ENCODE measurements around the gene SLCO4C1. TPM values are rescaled to one million over a fixed set of nuclear protein-coding genes. Genes with fewer than 3 reads are reported as not detected.

The SLCO4C1 gene
- total RNA-seq, 1 experiment from 2014 or later, result not detected

GRCh38 chr5:102307232-102307631, 11.1 kb upstream of the SLCO4C1 start:
- intact Hi-C loops (cut with micrococcal nuclease), result no loop called here
- no peaks in the 10 kb centered on the region for H3K9me3 Mint-ChIP-seq (ENCODE audit: unreplicated experiment)
- BruUV-seq (replicated peaks), result no TSS peak
- POLR2A ChIA-PET, result no interaction called here
- H3K4me1 Mint-ChIP-seq (ENCODE audit: insufficient read depth, unreplicated experiment), result no peaks in the 10 kb centered on the region
- no peak overlapping the region for H3K27ac Mint-ChIP-seq (ENCODE audit: low read depth, unreplicated experiment)
- CTCF ChIA-PET, result interaction anchor here (0.8 to 0.9 kb wide), 2 partner anchors 9 to 365 kb away, joined by 3 read pairs; no protein-coding TSS in a partner anchor
- DNase-seq (ENCODE audit: unreplicated experiment), result no peak
- no peaks in the 10 kb centered on the region for H3K27me3 Mint-ChIP-seq (ENCODE audit: insufficient read depth, unreplicated experiment)
- no peak overlapping the region for H3K4me3 Mint-ChIP-seq (ENCODE audit: unreplicated experiment)
- TF ChIP-seq CTCF (IDR thresholded peaks at IDR 0.05; ENCODE audit: unreplicated experiment), result no peak
- no peaks in the 10 kb centered on the region for H3K36me3 Mint-ChIP-seq (ENCODE audit: insufficient read depth, unreplicated experiment)

GRCh38 chr5:102306121-102306520, 10.0 kb upstream of the SLCO4C1 start:
- no peak overlapping the region for H3K27ac Mint-ChIP-seq (ENCODE audit: low read depth, unreplicated experiment)
- no peaks in the 10 kb centered on the region for H3K36me3 Mint-ChIP-seq (ENCODE audit: insufficient read depth, unreplicated experiment)
- intact Hi-C loops (cut with micrococcal nuclease), result no loop called here
- TF ChIP-seq CTCF (IDR thresholded peaks at IDR 0.05; ENCODE audit: unreplicated experiment), result no peak
- ChIA-PET POLR2A (no interaction called here), CTCF (interaction anchor here (0.8 to 0.9 kb wide), 2 partner anchors 10 to 364 kb away, joined by 3 read pairs; no protein-coding TSS in a partner anchor)
- H3K27me3 Mint-ChIP-seq (ENCODE audit: insufficient read depth, unreplicated experiment), result no peaks in the 10 kb centered on the region
- H3K9me3 Mint-ChIP-seq (ENCODE audit: unreplicated experiment), result no peaks in the 10 kb centered on the region
- no peak overlapping the region for H3K4me3 Mint-ChIP-seq (ENCODE audit: unreplicated experiment)
- BruUV-seq (replicated peaks), result no TSS peak
- no peaks in the 10 kb centered on the region for H3K4me1 Mint-ChIP-seq (ENCODE audit: insufficient read depth, unreplicated experiment)
- no peak for DNase-seq (ENCODE audit: unreplicated experiment)

- CTCF ChIA-PET, result interaction anchor here (0.6 to 0.7 kb wide), 2 partner anchors 43 to 1268 kb away, joined by 3 read pairs; no protein-coding TSS in a partner anchor
- intact Hi-C loops (cut with micrococcal nuclease), result no loop called here
- no peaks in the 10 kb centered on the region for H3K9me3 Mint-ChIP-seq (ENCODE audit: unreplicated experiment)
- H3K36me3 Mint-ChIP-seq (ENCODE audit: insufficient read depth, unreplicated experiment), result no peaks in the 10 kb centered on the region
- DNase-seq (ENCODE audit: unreplicated experiment), result no peak
- H3K27ac Mint-ChIP-seq (ENCODE audit: low read depth, unreplicated experiment), result no peak overlapping the region
- H3K4me1 Mint-ChIP-seq (ENCODE audit: insufficient read depth, unreplicated experiment), result peaks cover 6% of the 10 kb centered on the region
- BruUV-seq (replicated peaks), result no TSS peak
- POLR2A ChIA-PET, result interaction anchor here (1.1 kb wide), 1 partner anchor 9 kb away, joined by 4 read pairs; no protein-coding TSS in a partner anchor
- no peak for TF ChIP-seq CTCF (IDR thresholded peaks at IDR 0.05; ENCODE audit: unreplicated experiment)
- H3K27me3 Mint-ChIP-seq (ENCODE audit: insufficient read depth, unreplicated experiment), result no peaks in the 10 kb centered on the region
- H3K4me3 Mint-ChIP-seq (ENCODE audit: unreplicated experiment), result no peak overlapping the region
Observed at GRCh38 chr5:102295534-102296177, 428 bp downstream of the SLCO4C1 start.

- no TSS peak for BruUV-seq (replicated peaks)
- Mint-ChIP-seq H3K4me1 (ENCODE audit: insufficient read depth, unreplicated experiment) (peaks cover 6% of the 10 kb centered on the region), H3K27me3 (ENCODE audit: insufficient read depth, unreplicated experiment) (no peaks in the 10 kb centered on the region), H3K36me3 (ENCODE audit: insufficient read depth, unreplicated experiment) (no peaks in the 10 kb centered on the region), H3K27ac (ENCODE audit: low read depth, unreplicated experiment) (no peak overlapping the region), H3K9me3 (ENCODE audit: unreplicated experiment) (no peaks in the 10 kb centered on the region), H3K4me3 (ENCODE audit: unreplicated experiment) (no peak overlapping the region)
- ChIA-PET POLR2A (no interaction called here), CTCF (no interaction called here)
- DNase-seq (ENCODE audit: unreplicated experiment), result no peak
- TF ChIP-seq CTCF (IDR thresholded peaks at IDR 0.05; ENCODE audit: unreplicated experiment), result no peak
- intact Hi-C loops (cut with micrococcal nuclease), result no loop called here
Observed at GRCh38 chr5:102294886-102295395, 1.1 kb downstream of the SLCO4C1 start.
